ENCODE measurements around the gene IGSF21.

Gene IGSF21

DNA sequence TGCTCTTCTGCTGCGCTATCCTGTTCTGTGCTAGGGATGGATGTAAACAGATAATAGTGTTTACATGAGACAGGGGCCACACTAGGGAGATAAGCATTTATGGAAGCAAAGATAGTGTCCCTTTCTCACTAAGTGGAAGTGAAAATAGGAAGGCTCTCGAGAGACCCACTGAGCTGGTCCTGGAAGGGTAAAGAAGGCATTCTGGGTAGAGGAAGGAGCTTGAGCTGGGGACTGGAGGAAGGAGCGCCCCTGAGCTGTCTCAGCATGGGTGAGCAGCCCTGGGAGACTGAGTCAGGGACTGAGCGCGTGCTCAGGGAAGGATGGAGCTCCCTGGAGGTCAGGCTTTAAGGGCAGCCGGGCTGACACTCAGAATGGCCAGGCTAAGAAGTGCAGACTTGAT, 93.3 kb downstream of the IGSF21 start:
- no peak overlapping the region for H3K27ac ChIP-seq (ENCODE audit: low read depth, low read length, poor library complexity, severe bottlenecking)
- H3K9ac ChIP-seq (ENCODE audit: low read length): no peak overlapping the region
- H3K4me2 ChIP-seq (ENCODE audit: low read length): no peak overlapping the region

DNA sequence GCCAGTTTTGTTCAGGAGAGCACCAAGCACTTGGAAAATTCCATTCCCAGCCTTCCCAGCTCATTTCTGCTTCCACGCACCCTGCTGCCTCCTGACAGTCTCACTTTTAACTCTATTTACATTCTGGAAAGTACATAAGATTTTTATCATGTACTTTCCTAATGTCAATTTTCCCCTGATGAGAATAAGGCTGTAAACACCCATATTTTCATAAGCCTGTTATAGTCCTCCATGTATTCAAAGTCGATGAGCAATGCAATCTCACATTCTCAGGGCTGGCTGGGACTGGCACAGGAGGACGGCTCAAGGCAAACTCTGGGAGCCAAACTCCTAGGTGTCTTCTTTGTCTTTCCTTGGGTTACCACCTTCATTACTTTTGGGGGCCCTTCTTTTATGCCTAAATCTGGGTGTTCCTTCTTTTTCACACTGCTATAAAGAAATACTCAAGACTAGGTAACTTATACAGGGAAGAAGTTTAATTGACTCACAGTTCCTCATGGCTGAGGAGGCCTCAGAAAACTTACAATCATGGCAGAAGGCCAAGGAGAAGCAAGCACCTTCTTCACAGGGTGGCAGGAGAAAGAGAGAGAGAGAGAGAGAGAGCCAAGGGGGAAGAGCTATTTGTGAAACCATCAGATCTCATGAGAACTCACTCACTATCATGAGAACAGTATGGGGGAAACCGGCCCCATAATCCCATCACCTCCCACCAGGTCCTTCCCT, 94.6 kb downstream of the IGSF21 start:
- Histone ChIP-seq H3K36me3 (ENCODE audit: insufficient read depth, low read length) (no peaks in the 10 kb centered on the region), H2AFZ (ENCODE audit: low read length) (no peak overlapping the region), H3F3A (ENCODE audit: insufficient read depth, low read length) (no peaks in the 10 kb centered on the region), H3K27ac (ENCODE audit: low read depth, low read length, poor library complexity, severe bottlenecking) (no peak overlapping the region), H3K4me3 (ENCODE audit: low read depth, low read length, poor library complexity, severe bottlenecking) (no peak overlapping the region), H4K20me1 (ENCODE audit: insufficient read depth, low read length) (no peaks in the 10 kb centered on the region), H3K9me3 (ENCODE audit: low read length) (no peaks in the 10 kb centered on the region), H3K27me3 (ENCODE audit: insufficient read depth, low read length) (no peaks in the 10 kb centered on the region), H3K79me2 (ENCODE audit: insufficient read depth, low read length) (no peaks in the 10 kb centered on the region), H3K4me2 (ENCODE audit: low read length) (no peak overlapping the region), H3K9ac (ENCODE audit: low read length) (no peak overlapping the region), H3K4me1 (ENCODE audit: insufficient read depth, low read length, severe bottlenecking) (no peaks in the 10 kb centered on the region), H3K9me2 (ENCODE audit: low read depth, low read length) (no peaks in the 10 kb centered on the region)
- TF ChIP-seq, protein P1, sequence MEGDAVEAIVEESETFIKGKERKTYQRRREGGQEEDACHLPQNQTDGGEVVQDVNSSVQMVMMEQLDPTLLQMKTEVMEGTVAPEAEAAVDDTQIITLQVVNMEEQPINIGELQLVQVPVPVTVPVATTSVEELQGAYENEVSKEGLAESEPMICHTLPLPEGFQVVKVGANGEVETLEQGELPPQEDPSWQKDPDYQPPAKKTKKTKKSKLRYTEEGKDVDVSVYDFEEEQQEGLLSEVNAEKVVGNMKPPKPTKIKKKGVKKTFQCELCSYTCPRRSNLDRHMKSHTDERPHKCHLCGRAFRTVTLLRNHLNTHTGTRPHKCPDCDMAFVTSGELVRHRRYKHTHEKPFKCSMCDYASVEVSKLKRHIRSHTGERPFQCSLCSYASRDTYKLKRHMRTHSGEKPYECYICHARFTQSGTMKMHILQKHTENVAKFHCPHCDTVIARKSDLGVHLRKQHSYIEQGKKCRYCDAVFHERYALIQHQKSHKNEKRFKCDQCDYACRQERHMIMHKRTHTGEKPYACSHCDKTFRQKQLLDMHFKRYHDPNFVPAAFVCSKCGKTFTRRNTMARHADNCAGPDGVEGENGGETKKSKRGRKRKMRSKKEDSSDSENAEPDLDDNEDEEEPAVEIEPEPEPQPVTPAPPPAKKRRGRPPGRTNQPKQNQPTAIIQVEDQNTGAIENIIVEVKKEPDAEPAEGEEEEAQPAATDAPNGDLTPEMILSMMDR (IDR thresholded peaks at IDR 0.05; ENCODE audit: low read length): no peak
- TF ChIP-seq EZH2 (IDR thresholded peaks at IDR 0.05; ENCODE audit: borderline replicate concordance, low read length): no peak

More for the DNA sequence above, 93.3 kb downstream of the IGSF21 start:
- H3K36me3 ChIP-seq (ENCODE audit: insufficient read depth, low read length): no peaks in the 10 kb centered on the region
- TF ChIP-seq, protein P1 (IDR thresholded peaks at IDR 0.05; ENCODE audit: low read length): no peak
- TF ChIP-seq EZH2 (IDR thresholded peaks at IDR 0.05; ENCODE audit: borderline replicate concordance, low read length): no peak
- no peaks in the 10 kb centered on the region for H3F3A ChIP-seq (ENCODE audit: insufficient read depth, low read length)
- H3K9me3 ChIP-seq (ENCODE audit: low read length): no peaks in the 10 kb centered on the region
- H3K9me2 ChIP-seq (ENCODE audit: low read depth, low read length): no peaks in the 10 kb centered on the region
- no peaks in the 10 kb centered on the region for H3K4me1 ChIP-seq (ENCODE audit: insufficient read depth, low read length, severe bottlenecking)
- H4K20me1 ChIP-seq (ENCODE audit: insufficient read depth, low read length): no peaks in the 10 kb centered on the region
- H2AFZ ChIP-seq (ENCODE audit: low read length): no peak overlapping the region
- H3K27me3 ChIP-seq (ENCODE audit: insufficient read depth, low read length): no peaks in the 10 kb centered on the region
- H3K79me2 ChIP-seq (ENCODE audit: insufficient read depth, low read length): no peaks in the 10 kb centered on the region
- no peak overlapping the region for H3K4me3 ChIP-seq (ENCODE audit: low read depth, low read length, poor library complexity, severe bottlenecking)

DNA sequence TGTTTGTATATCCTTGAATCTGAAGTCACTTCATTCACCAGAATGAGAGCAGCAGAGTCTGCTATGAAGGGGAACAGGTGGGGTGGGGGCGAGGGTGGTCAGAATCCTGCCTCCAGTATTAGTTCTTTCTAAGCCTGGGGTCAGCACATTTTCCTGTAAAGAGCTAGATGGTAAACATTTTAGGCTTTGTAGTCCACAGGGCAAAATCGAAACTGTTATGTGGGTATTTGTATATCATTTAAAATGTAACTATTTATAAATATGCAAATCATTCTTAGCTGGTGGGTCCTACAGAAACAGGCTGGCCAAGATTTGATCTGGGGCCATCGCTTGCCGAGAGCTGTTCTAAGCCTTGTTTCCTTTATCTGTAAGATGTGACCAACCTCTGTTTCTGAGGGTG, 96.0 kb downstream of the IGSF21 start:
- Histone ChIP-seq H3K4me3 (ENCODE audit: low read depth, low read length, poor library complexity, severe bottlenecking) (no peak overlapping the region), H3K36me3 (ENCODE audit: insufficient read depth, low read length) (no peaks in the 10 kb centered on the region), H3F3A (ENCODE audit: insufficient read depth, low read length) (no peaks in the 10 kb centered on the region), H3K4me2 (ENCODE audit: low read length) (no peak overlapping the region), H3K9me2 (ENCODE audit: low read depth, low read length) (no peaks in the 10 kb centered on the region), H3K4me1 (ENCODE audit: insufficient read depth, low read length, severe bottlenecking) (no peaks in the 10 kb centered on the region), H3K27me3 (ENCODE audit: insufficient read depth, low read length) (no peaks in the 10 kb centered on the region), H3K27ac (ENCODE audit: low read depth, low read length, poor library complexity, severe bottlenecking) (no peak overlapping the region), H3K9ac (ENCODE audit: low read length) (no peak overlapping the region), H4K20me1 (ENCODE audit: insufficient read depth, low read length) (no peaks in the 10 kb centered on the region), H3K79me2 (ENCODE audit: insufficient read depth, low read length) (no peaks in the 10 kb centered on the region), H2AFZ (ENCODE audit: low read length) (no peak overlapping the region), H3K9me3 (ENCODE audit: low read length) (no peaks in the 10 kb centered on the region)
- no peak for TF ChIP-seq EZH2 (IDR thresholded peaks at IDR 0.05; ENCODE audit: borderline replicate concordance, low read length)
- TF ChIP-seq, protein P1 (IDR thresholded peaks at IDR 0.05; ENCODE audit: low read length): no peak

All from OCI-LY1 (cell line).